GM23338 (cell line): ENCODE measurements around the gene HERC4. TPM values are rescaled to one million over a fixed set of nuclear protein-coding genes. Genes with fewer than 3 reads are reported as not detected.

Experiments used
- ATAC-seq: fragments of 200-7000 bp; cut with Tn5 transposase; 3 replicates; pipeline ENCODE4 v1.9.1; 2020
- DNase-seq: peaks from one replicate; pipeline ENCODE4 v3.0.0-alpha.2; 2015; ENCODE audit warnings: low spot score
- H2AFZ ChIP-seq: fragments of 200-600 bp; sonication (generic); 2 replicates; pipeline ENCODE4 v1.8.0; 2016; ENCODE audit warnings: antibody characterized with exemption, mild to moderate bottlenecking, moderate library complexity
- H3F3A ChIP-seq: fragments of 200-600 bp; sonication (generic); replicated peaks from 2 replicates; pipeline ENCODE4 v1.8.0; 2017; ENCODE audit warnings: antibody characterized with exemption, mixed run types, low read depth
- H3K27ac ChIP-seq: fragments of 200-600 bp; sonication (generic); 2 replicates; pipeline ENCODE4 v1.6.1; 2016; ENCODE audit warnings: low read depth
- H3K27me3 ChIP-seq: fragments of 200-600 bp; sonication (generic); 2 replicates; pipeline ENCODE4 v1.8.0; 2016; ENCODE audit warnings: mild to moderate bottlenecking, mixed run types, moderate library complexity; ENCODE audit not compliant: insufficient read depth
- H3K36me3 ChIP-seq: fragments of 200-600 bp; sonication (generic); 2 replicates; pipeline ENCODE4 v1.8.0; 2016; ENCODE audit warnings: mild to moderate bottlenecking; ENCODE audit not compliant: insufficient read depth
- H3K4me1 ChIP-seq: fragments of 200-600 bp; sonication (generic); 2 replicates; pipeline ENCODE4 v1.8.0; 2016; ENCODE audit warnings: mild to moderate bottlenecking, moderate library complexity; ENCODE audit not compliant: insufficient read depth
- H3K4me2 ChIP-seq: fragments of 200-600 bp; sonication (generic); 2 replicates; pipeline ENCODE4 v1.7.1; 2017; ENCODE audit warnings: mixed run types
- H3K4me3 ChIP-seq: fragments of 200-600 bp; sonication (generic); 2 replicates; pipeline ENCODE4 v1.6.1; 2016; ENCODE audit warnings: mixed run types
- H3K79me2 ChIP-seq: fragments of 200-600 bp; sonication (generic); replicated peaks from 2 replicates; pipeline ENCODE4 v1.8.0; 2017; ENCODE audit warnings: mild to moderate bottlenecking; ENCODE audit not compliant: insufficient read depth
- H3K9me2 ChIP-seq: fragments of 200-600 bp; sonication (generic); 2 replicates; pipeline ENCODE4 v1.8.0; 2017; ENCODE audit not compliant: insufficient read depth
- H4K20me1 ChIP-seq: fragments of 200-600 bp; sonication (generic); replicated peaks from 2 replicates; pipeline ENCODE4 v1.8.0; 2017; ENCODE audit warnings: mild to moderate bottlenecking; ENCODE audit not compliant: insufficient read depth
- H3K27ac Mint-ChIP-seq: 2 replicates; pipeline ENCODE4 v1.8.0; 2020; ENCODE audit warnings: inconsistent platforms, mild to moderate bottlenecking, moderate library complexity, mixed read lengths
- H3K27me3 Mint-ChIP-seq: 3 replicates; pipeline ENCODE4 v1.8.0; 2022; ENCODE audit warnings: low read depth, mild to moderate bottlenecking, moderate library complexity, mixed read lengths, inconsistent platforms; ENCODE audit not compliant: insufficient read depth, poor library complexity
- H3K36me3 Mint-ChIP-seq: 3 replicates; pipeline ENCODE4 v1.8.0; 2021; ENCODE audit warnings: low read depth, mild to moderate bottlenecking, inconsistent platforms, moderate library complexity, mixed read lengths
- H3K4me1 Mint-ChIP-seq: 3 replicates; pipeline ENCODE4 v1.8.0; 2020; ENCODE audit warnings: mild to moderate bottlenecking, inconsistent platforms, mixed read lengths
- H3K4me3 Mint-ChIP-seq: 3 replicates; pipeline ENCODE4 v1.8.0; 2021; ENCODE audit warnings: moderate library complexity, mild to moderate bottlenecking, inconsistent platforms, mixed read lengths
- H3K9me3 Mint-ChIP-seq: 3 replicates; pipeline ENCODE4 v1.8.0; 2020; ENCODE audit warnings: moderate library complexity, mild to moderate bottlenecking, inconsistent platforms, mixed read lengths
- CREB1 ChIP-seq: fragments of 250-450 bp; sonication (Bioruptor Pico); IDR thresholded peaks from 2 replicates; pipeline ENCODE4 v1.5.0; 2020; ENCODE audit warnings: low read depth, mild to moderate bottlenecking, moderate library complexity
- CTCF ChIP-seq, 2 experiments: fragments of 200-600 bp in 1 of 2; sonication (generic) in 1 of 2; conservative IDR thresholded peaks; 2 replicates each; pipeline versions ENCODE4 v1.5.1 to v1.6.1; 2016 to 2017; ENCODE audit warnings: antibody characterized with exemption in 2 of 2, low read depth in 2 of 2, mild to moderate bottlenecking in 2 of 2, moderate library complexity in 1 of 2
- ETS1 ChIP-seq: IDR thresholded peaks from 2 replicates; pipeline ENCODE4 v1.6.1; 2016; ENCODE audit warnings: antibody characterized with exemption
- EZH2 ChIP-seq: fragments of 200-600 bp; sonication (generic); IDR thresholded peaks from one replicate; pipeline ENCODE4 v1.8.0; 2017; ENCODE audit warnings: antibody characterized with exemption, mild to moderate bottlenecking, low read depth; ENCODE audit not compliant: unreplicated experiment
- EZH2phosphoT487 ChIP-seq: fragments of 200-600 bp; sonication (generic); IDR thresholded peaks from one replicate; pipeline ENCODE4 v1.8.1; 2018; ENCODE audit warnings: antibody characterized with exemption; ENCODE audit not compliant: unreplicated experiment
- JUNB ChIP-seq: IDR thresholded peaks from one replicate; pipeline ENCODE4 v1.6.1; 2016; ENCODE audit warnings: antibody characterized with exemption; ENCODE audit not compliant: unreplicated experiment
- NANOG ChIP-seq: IDR thresholded peaks from 2 replicates; pipeline ENCODE4 v1.6.1; 2016; ENCODE audit warnings: antibody characterized with exemption, borderline replicate concordance
- POLR2AphosphoS5 ChIP-seq: IDR thresholded peaks from 2 replicates; pipeline ENCODE4 v1.6.1; 2016; ENCODE audit warnings: antibody characterized with exemption, low read depth
- REST ChIP-seq: IDR thresholded peaks from one replicate; pipeline ENCODE4 v1.6.1; 2018; ENCODE audit warnings: antibody characterized with exemption; ENCODE audit not compliant: unreplicated experiment
- STAT1 ChIP-seq: IDR thresholded peaks from one replicate; pipeline ENCODE4 v1.6.1; 2016; ENCODE audit warnings: antibody characterized with exemption; ENCODE audit not compliant: unreplicated experiment
- ZNF114 ChIP-seq: fragments of 250-450 bp; sonication (Bioruptor Pico); IDR thresholded peaks from 2 replicates; pipeline ENCODE4 v1.5.0; 2020; ENCODE audit warnings: mild to moderate bottlenecking, moderate library complexity
- ZNF331 ChIP-seq: fragments of 250-450 bp; sonication (Bioruptor Pico); IDR thresholded peaks from 2 replicates; pipeline ENCODE4 v1.5.0; 2020; ENCODE audit warnings: low read depth, mild to moderate bottlenecking, moderate library complexity
- ZNF462 ChIP-seq: fragments of 250-450 bp; sonication (Bioruptor Pico); IDR thresholded peaks from 2 replicates; pipeline ENCODE4 v1.5.0; 2020; ENCODE audit warnings: mild to moderate bottlenecking, moderate library complexity
- polyA plus RNA-seq: library from polyadenylated mRNA; unstranded; fragments of >200 nt; fragmentation: Nextera tagmentation; extraction: Ambion mirVana; gene quantifications from 2 replicates; pipeline ENCODE4 v1.2.1, GENCODE V29; 2016
- total RNA-seq: library from RNA; depleted of rRNA; stranded (reverse); fragments of >200 nt; shearing (Covaris generic); gene quantifications from 2 replicates; pipeline ENCODE4 v1.2.3, GENCODE V29; 2014

Gene HERC4
- total and polyA plus RNA-seq, 2 experiments from 2014 or later = 20.1 to 67.2 TPM

- Histone ChIP-seq H3K27ac (no peak overlapping the region), H3F3A (no peaks in the 10 kb centered on the region), H4K20me1 (no peaks in the 10 kb centered on the region), H3K79me2 (no peaks in the 10 kb centered on the region), H3K36me3 (no peaks in the 10 kb centered on the region; the same call in 1 of the 2 replicates), H3K4me2 (no peak overlapping the region), H3K4me1 (peaks cover 11% of the 10 kb centered on the region; the same call in 1 of the 2 replicates), H3K9me2 (no peaks in the 10 kb centered on the region), H2AFZ (no peak overlapping the region), H3K4me3 (no peak overlapping the region), H3K27me3 (no peaks in the 10 kb centered on the region)
- Mint-ChIP-seq H3K9me3 (no peaks in the 10 kb centered on the region), H3K27me3 (peaks cover 2% of the 10 kb centered on the region), H3K27ac (no peak overlapping the region), H3K4me1 (no peaks in the 10 kb centered on the region; the same call in 2 of the 3 replicates), H3K4me3 (no peak overlapping the region), H3K36me3 (peaks cover 23% of the 10 kb centered on the region)
- DNase-seq (no peak), ATAC-seq (no peak)
- no peak for TF ChIP-seq ZNF114 (CRISPR knock-in tag)
- TF ChIP-seq NANOG = no peak
- no peak for TF ChIP-seq ZNF331
- no peak for TF ChIP-seq POLR2AphosphoS5
- TF ChIP-seq ETS1 = no peak
- no peak for TF ChIP-seq STAT1
- TF ChIP-seq EZH2phosphoT487 = no peak
- no peak for TF ChIP-seq JUNB
- no peak for TF ChIP-seq ZNF462 (CRISPR knock-in tag)
- TF ChIP-seq EZH2 = no peak
- TF ChIP-seq CREB1 (CRISPR knock-in tag) = no peak
- no peak for TF ChIP-seq CTCF (conservative IDR thresholded peaks at IDR 0.05; ENCODE audit: low read depth in 2 of 2)
- TF ChIP-seq REST = no peak
Measured at GRCh38 chr10:68001000-68001399, 74.1 kb downstream of the HERC4 start.
